Sigmoid colon (tissue), 7 donors: ENCODE results near the gene DMAC2. TPM values are rescaled to one million over a fixed set of nuclear protein-coding genes. Genes with fewer than 3 reads are reported as not detected.

Experiments
- DNase-seq: peaks from one replicate; pipeline ENCODE4 v3.0.0-alpha.2; 2019
- H3K27ac ChIP-seq, 4 donors: fragments of 200-600 bp; sonication (generic); one replicate each; pipeline ENCODE4 v1.5.1; 2016 to 2019; ENCODE audit warnings: mild to moderate bottlenecking in 1 of 4
- H3K27me3 ChIP-seq, 3 donors: fragments of 200-600 bp; sonication (generic); one replicate each; pipeline ENCODE4 v1.5.1; 2019; ENCODE audit warnings: mild to moderate bottlenecking in 1 of 3
- H3K36me3 ChIP-seq, 4 donors: fragments of 200-600 bp; sonication (generic); one replicate each; pipeline ENCODE4 v1.5.1; 2016 to 2019
- H3K4me1 ChIP-seq, 4 donors: fragments of 200-600 bp; sonication (generic); one replicate each; pipeline ENCODE4 v1.5.1; 2017 to 2019
- H3K4me3 ChIP-seq, 4 donors: fragments of 200-600 bp; sonication (generic); one replicate each; pipeline ENCODE4 v1.5.1; 2017 to 2019; ENCODE audit warnings: mild to moderate bottlenecking in 2 of 4, moderate library complexity in 1 of 4
- H3K9me3 ChIP-seq, 4 donors: fragments of 200-600 bp in 3 of 4; sonication (generic) in 3 of 4; one replicate each; pipeline versions ENCODE4 v1.5.1 to v1.6.1; 2013 to 2019
- CTCF ChIP-seq, 4 experiments: fragments of 450-650 bp in 3 of 4; fragments of 200-600 bp in 1 of 4; IDR thresholded peaks; one replicate each; pipeline ENCODE4 v1.5.1; 2016 to 2019; ENCODE audit warnings: antibody characterized with exemption in 4 of 4, mild to moderate bottlenecking in 3 of 4, moderate library complexity in 2 of 4
- EP300 ChIP-seq, 4 donors: sonication (generic); formaldehyde crosslinking; IDR thresholded peaks; one replicate each; pipeline ENCODE4 v1.6.1; 2017; ENCODE audit warnings: antibody characterized with exemption in 4 of 4
- POLR2A ChIP-seq, 2 donors: fragments of 450-650 bp; IDR thresholded peaks; one replicate each; pipeline ENCODE4 v1.6.1; 2016; ENCODE audit warnings: antibody characterized with exemption in 2 of 2, mild to moderate bottlenecking in 2 of 2, moderate library complexity in 2 of 2
- POLR2AphosphoS5 ChIP-seq, 4 donors: sonication (generic); formaldehyde crosslinking; IDR thresholded peaks; one replicate each; pipeline ENCODE4 v1.6.1; 2017; ENCODE audit warnings: antibody characterized with exemption in 4 of 4
- WGBS, 2 donors: extraction: QIAGEN DNeasy Blood & Tissue Kit; methylation state at CpG; one replicate each; pipeline ENCODE4 v1.1.7; 2013; 5-methylcytosine and 5-hydroxymethylcytosine counted together
- intact Hi-C: fragments of 100-400 bp; cut with DNase I; formaldehyde crosslinking; loops from one replicate; pipeline ENCODE4 v1.15.1; 2023
- polyA plus RNA-seq, 3 donors: library from polyadenylated mRNA; stranded (reverse); fragments of 200-250 nt; gene quantifications; one replicate each; pipeline ENCODE4 v1.2.3, GENCODE V29; 2013
- total RNA-seq, 4 donors: library from RNA; depleted of rRNA; stranded (reverse); fragments of >200 nt; gene quantifications; one replicate each; pipeline ENCODE4 v1.1.0, GENCODE V29; 2016
- donor health status: healthy with polysubstance abuse.
- donor health status: Bipolar disorder and iron deficiency.
- donor health status: healthy.

The DMAC2 gene
- total and polyA plus RNA-seq, 7 donors, result 33.9 to 58.0 (median 41.3) TPM

DNA sequence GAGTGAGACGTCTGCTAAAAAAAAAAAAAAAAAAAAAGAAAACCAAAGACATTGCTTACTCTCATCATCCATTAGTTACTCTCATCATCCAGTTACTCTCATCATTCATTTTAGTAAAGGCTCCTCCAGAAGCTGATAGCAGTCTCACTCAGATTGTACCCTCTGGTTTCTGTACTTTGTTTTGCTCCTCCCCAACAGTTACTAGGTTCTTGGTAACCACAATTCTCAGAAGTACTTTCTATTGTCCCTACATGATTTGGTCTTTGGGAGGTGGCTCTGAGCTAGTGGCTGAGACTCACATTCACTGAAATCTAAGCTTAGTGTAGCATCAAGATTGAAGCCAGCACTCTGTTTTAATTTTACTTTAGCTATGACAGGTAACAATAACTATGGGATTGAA is 17.5 kb upstream of the DMAC2 start:
- Histone ChIP-seq H3K27me3 (peaks cover 0 to 25% (median 6%) of the 10 kb centered on the region in 3 donors), H3K4me1 (peaks cover 0 to 4% (median 0%) of the 10 kb centered on the region in 4 donors), H3K4me3 (no peak overlapping the region), H3K36me3 (no peaks in the 10 kb centered on the region), H3K27ac (no peak overlapping the region), H3K9me3 (no peaks in the 10 kb centered on the region)
- no peak for DNase-seq
- intact Hi-C loops, result no loop called here
- TF ChIP-seq EP300 (IDR thresholded peaks at IDR 0.05), result no peak
- no peak for TF ChIP-seq POLR2AphosphoS5 (IDR thresholded peaks at IDR 0.05)
- no peak for TF ChIP-seq POLR2A (IDR thresholded peaks at IDR 0.05)
- TF ChIP-seq CTCF (IDR thresholded peaks at IDR 0.05), result no peak
- 47 to 60% methylated on average over 1 of the region's 1 CpG for WGBS, 2 donors

DNA sequence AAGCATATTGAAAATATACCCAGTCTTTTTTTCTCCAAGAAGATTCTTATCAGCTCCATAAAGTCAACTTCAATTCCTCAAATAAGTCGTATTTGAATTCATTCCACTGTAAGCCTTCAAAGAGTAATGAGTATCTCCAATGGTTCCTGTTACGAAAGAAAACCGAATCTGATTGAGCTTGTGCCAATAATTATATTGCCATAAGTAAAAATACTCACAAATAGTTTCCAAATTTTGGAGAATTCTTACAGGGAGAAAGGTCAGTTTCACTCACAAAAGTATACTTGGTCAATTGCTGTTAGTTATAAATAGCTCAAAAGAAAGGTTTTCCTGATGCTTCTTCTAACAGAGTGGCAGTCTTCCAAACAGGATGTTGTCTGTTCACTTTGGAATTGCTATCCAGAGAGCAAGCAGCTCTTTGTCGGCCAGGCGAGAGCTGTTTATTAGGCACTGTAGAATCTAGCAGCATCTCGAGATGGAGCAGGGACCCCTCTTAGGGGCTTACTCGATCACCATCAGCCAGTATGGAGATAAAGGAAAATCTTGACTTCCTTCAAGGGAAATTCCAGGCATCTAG is 16.7 kb upstream of the DMAC2 start:
- no peak for DNase-seq
- Histone ChIP-seq H3K27me3 (peaks cover 0 to 19% (median 6%) of the 10 kb centered on the region in 3 donors), H3K9me3 (no peaks in the 10 kb centered on the region), H3K27ac (peak overlapping the region in 3 of 4 donors; percentile 15 to 31 (median 31)), H3K4me3 (no peak overlapping the region), H3K4me1 (peaks cover 0 to 4% (median 0%) of the 10 kb centered on the region in 4 donors), H3K36me3 (no peaks in the 10 kb centered on the region)
- intact Hi-C loops, result no loop called here
- WGBS, 2 donors, result 18 to 43% methylated on average over 7 of the region's 7 CpGs
- TF ChIP-seq POLR2A (IDR thresholded peaks at IDR 0.05) (no peak), POLR2AphosphoS5 (IDR thresholded peaks at IDR 0.05) (peak in 1 of 4 donors; percentile 19)

DNA sequence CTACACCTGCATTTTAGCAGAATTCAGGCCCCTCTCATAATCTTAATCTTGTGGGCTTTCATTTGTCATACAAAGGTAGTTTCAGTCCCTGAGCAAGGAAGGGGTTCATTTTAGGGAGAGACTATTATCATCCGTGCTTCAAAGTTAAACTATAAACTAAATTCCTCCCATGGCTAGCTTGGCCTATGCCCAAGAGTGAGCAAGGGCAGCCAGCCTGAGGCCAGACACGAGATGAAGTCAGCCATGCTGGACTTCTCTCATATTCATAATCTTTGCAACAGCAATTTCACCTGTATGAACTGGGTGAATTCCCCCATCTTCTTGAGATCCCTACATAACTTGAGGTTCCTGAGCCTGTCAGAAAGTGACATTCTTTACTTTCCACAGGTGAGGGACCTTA is 16.2 kb upstream of the DMAC2 start:
- Histone ChIP-seq H3K4me1 (peaks cover 0 to 4% (median 0%) of the 10 kb centered on the region in 4 donors), H3K36me3 (no peaks in the 10 kb centered on the region), H3K27me3 (peaks cover 0 to 14% (median 4%) of the 10 kb centered on the region in 3 donors), H3K27ac (no peak overlapping the region), H3K9me3 (no peaks in the 10 kb centered on the region), H3K4me3 (no peak overlapping the region)
- intact Hi-C loops, result no loop called here
- TF ChIP-seq POLR2A (IDR thresholded peaks at IDR 0.05) (no peak), EP300 (IDR thresholded peaks at IDR 0.05) (no peak), CTCF (IDR thresholded peaks at IDR 0.05) (no peak), POLR2AphosphoS5 (IDR thresholded peaks at IDR 0.05) (no peak)
- WGBS, 2 donors, result 10 to 40% methylated on average over 2 of the region's 2 CpGs
- no peak for DNase-seq

DNA sequence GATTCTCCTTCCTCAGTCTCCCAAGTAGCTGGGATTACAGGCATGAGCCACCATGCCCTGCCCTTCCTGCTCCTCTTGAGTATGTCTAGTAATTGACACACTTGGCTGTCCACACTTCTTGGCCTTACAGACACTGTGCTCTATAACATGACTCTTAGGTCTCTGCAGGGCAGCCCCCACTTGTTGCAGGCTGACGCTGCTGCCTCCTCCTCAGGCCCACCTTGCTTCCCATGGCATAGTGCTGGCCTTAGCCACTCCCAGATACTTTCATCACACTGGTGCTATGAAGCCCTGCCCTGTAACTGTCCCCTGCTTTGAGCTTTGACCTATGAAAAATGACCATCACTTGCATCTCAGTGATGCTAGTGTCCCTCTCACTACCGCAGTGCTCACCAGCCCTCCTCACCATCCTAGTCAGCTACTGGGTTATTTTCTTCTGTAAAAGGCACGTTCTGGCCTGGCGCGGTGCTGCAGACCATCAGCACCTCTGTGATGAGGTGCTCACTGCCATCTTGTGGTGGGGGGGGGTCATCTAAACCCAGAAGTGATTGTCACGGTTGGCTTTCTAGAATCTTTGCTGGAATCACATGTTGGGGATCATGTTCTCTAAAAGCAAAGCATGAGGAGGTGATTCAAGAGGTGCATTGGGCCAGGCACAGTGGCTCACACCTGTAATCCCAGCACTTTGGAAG is 13.0 kb upstream of the DMAC2 start:
- Histone ChIP-seq H3K4me3 (no peak overlapping the region), H3K27ac (no peak overlapping the region), H3K4me1 (peaks cover 0 to 6% (median 2%) of the 10 kb centered on the region in 4 donors), H3K9me3 (no peaks in the 10 kb centered on the region), H3K27me3 (peaks cover 0 to under 1% (median 0%) of the 10 kb centered on the region in 3 donors), H3K36me3 (no peaks in the 10 kb centered on the region)
- intact Hi-C loops, result no loop called here
- 67 to 74% methylated on average over 6 of the region's 6 CpGs for WGBS, 2 donors
- no peak for DNase-seq
- TF ChIP-seq POLR2A (IDR thresholded peaks at IDR 0.05), result no peak
- TF ChIP-seq CTCF (IDR thresholded peaks at IDR 0.05), result no peak
- TF ChIP-seq POLR2AphosphoS5 (IDR thresholded peaks at IDR 0.05), result no peak
- TF ChIP-seq EP300 (IDR thresholded peaks at IDR 0.05), result no peak

DNA sequence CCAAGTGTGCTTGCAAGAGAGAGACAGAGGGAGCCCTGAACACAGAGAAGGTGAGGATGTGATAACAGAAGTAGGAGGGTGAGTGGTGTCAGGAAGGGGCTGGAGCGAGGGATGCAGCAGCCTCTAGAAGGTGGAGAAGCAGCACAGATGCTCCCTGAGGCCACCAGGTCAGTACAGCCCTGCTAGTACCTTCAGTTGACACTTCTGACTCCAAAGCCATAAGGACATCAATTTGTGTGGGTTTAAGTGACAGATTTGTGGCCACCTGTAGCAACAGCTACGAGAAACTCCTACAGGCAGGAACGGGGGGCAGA is 10.1 kb upstream of the DMAC2 start:
- no peak for TF ChIP-seq POLR2A (IDR thresholded peaks at IDR 0.05)
- TF ChIP-seq EP300 (IDR thresholded peaks at IDR 0.05), result no peak
- TF ChIP-seq POLR2AphosphoS5 (IDR thresholded peaks at IDR 0.05), result no peak
- no peak for TF ChIP-seq CTCF (IDR thresholded peaks at IDR 0.05)
- Histone ChIP-seq H3K27ac (no peak overlapping the region), H3K36me3 (no peaks in the 10 kb centered on the region), H3K4me3 (no peak overlapping the region), H3K9me3 (no peaks in the 10 kb centered on the region), H3K4me1 (peaks cover 0 to 6% (median 0%) of the 10 kb centered on the region in 4 donors), H3K27me3 (peaks cover 0 to 17% (median 0%) of the 10 kb centered on the region in 3 donors)
- intact Hi-C loops, result loop anchor here (1.0 to 2.0 kb wide), 2 partner anchors 113 to 120 kb away; no protein-coding TSS in a partner anchor
- no peak for DNase-seq
- 45 to 58% methylated on average over 3 of the region's 3 CpGs for WGBS, 2 donors
